Neural crest cell (in vitro differentiated cells): ENCODE results near the gene HDAC4. TPM values are rescaled to one million over a fixed set of nuclear protein-coding genes. Genes with fewer than 3 reads are reported as not detected.

Source experiments
- DNase-seq: peaks from one replicate; pipeline ENCODE4 v3.0.0; 2021; ENCODE audit warnings: low read depth, mixed read lengths, low spot score
- H3K27ac Mint-ChIP-seq: one replicate; pipeline ENCODE4 v1.8.0; 2021; ENCODE audit warnings: mild to moderate bottlenecking, mixed read lengths; ENCODE audit not compliant: unreplicated experiment
- H3K27me3 Mint-ChIP-seq: 2 replicates; pipeline ENCODE4 v1.8.0; 2021; ENCODE audit warnings: low read depth, mild to moderate bottlenecking, mixed read lengths
- H3K36me3 Mint-ChIP-seq: 2 replicates; pipeline ENCODE4 v1.8.0; 2021; ENCODE audit warnings: low read depth, mild to moderate bottlenecking, mixed read lengths
- H3K4me1 Mint-ChIP-seq: 2 replicates; pipeline ENCODE4 v1.8.0; 2021; ENCODE audit warnings: mixed read lengths
- H3K4me3 Mint-ChIP-seq: one replicate; pipeline ENCODE4 v1.8.0; 2021; ENCODE audit warnings: mild to moderate bottlenecking, mixed read lengths
- H3K9me3 Mint-ChIP-seq: 2 replicates; pipeline ENCODE4 v1.8.0; 2021; ENCODE audit warnings: mixed read lengths
- CTCF ChIP-seq: fragments of 200-600 bp; sonication (generic); conservative IDR thresholded peaks from 2 replicates; pipeline ENCODE4 v1.5.0; 2021; ENCODE audit warnings: antibody characterized with exemption, mild to moderate bottlenecking
- total RNA-seq: library from RNA; stranded (reverse); gene quantifications from 2 replicates; pipeline ENCODE4 v1.2.1, GENCODE V29; 2021

The HDAC4 gene
- total RNA-seq, 1 donor from 2014 or later = 52.1 TPM

DNA sequence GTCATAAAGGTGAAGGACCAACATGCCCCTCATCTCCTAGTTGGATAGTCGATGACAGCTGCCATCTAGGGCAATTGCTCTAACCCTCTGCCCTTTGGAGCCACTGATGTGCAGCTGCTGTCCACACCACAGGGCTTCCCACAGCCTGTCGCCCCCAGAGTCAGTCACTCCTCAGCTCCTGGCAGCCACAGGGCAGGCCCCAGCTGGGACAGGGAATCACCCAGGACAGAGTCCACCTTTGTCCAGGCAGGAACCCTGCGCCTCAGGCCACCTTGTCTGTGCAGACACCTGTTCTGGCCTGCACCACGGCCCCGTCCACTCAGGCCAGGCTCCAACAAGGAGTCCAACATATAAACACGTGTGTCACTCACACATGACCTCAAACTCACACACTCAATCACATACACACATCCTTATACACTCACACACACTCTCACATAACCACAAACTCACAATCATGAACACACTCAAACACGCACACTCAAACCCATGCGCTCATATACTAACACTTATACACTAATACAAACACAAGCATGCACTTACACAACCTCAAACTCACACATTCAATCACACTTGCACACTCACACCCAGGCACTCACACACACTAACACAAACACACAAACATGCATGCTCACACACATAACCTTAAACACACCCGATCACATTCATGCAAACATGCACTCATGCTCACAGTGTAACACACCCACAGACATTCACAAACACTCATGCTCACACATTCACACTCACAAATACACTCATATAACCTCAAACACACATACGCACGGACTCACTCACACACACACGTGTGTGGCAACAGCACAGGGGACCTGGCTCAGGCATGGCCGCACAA is 29.7 kb downstream of the HDAC4 start:
- DNase-seq = no peak
- Mint-ChIP-seq H3K27me3 (no peaks in the 10 kb centered on the region), H3K27ac (no peak overlapping the region), H3K9me3 (no peaks in the 10 kb centered on the region), H3K36me3 (peaks cover 2% of the 10 kb centered on the region), H3K4me1 (peaks cover 10% of the 10 kb centered on the region), H3K4me3 (no peak overlapping the region)
- no peak for TF ChIP-seq CTCF

DNA sequence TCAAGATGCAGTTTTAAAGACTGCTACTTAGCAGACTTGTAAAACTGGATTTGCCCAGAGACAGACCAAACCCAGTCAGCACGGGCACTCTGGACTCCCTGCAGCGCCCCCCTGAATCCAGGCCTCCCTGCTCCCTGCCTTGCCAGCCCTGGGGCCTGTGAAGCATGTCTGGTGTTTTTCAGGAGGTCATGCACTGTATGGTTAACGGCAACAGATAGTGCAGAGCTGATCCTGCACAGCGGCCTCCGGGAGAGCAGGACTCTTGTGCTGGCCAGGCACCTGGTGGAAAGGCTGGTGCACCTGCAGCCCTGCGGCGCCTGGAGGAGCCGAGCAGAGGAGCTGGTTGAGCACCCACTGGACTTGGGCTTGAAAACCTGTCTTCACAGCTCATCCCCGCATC is 30.4 kb downstream of the HDAC4 start:
- TF ChIP-seq CTCF = no peak
- DNase-seq = no peak
- Mint-ChIP-seq H3K4me3 (no peak overlapping the region), H3K9me3 (no peaks in the 10 kb centered on the region), H3K36me3 (peaks cover 2% of the 10 kb centered on the region), H3K4me1 (peaks cover 13% of the 10 kb centered on the region), H3K27me3 (no peaks in the 10 kb centered on the region), H3K27ac (no peak overlapping the region)

DNA sequence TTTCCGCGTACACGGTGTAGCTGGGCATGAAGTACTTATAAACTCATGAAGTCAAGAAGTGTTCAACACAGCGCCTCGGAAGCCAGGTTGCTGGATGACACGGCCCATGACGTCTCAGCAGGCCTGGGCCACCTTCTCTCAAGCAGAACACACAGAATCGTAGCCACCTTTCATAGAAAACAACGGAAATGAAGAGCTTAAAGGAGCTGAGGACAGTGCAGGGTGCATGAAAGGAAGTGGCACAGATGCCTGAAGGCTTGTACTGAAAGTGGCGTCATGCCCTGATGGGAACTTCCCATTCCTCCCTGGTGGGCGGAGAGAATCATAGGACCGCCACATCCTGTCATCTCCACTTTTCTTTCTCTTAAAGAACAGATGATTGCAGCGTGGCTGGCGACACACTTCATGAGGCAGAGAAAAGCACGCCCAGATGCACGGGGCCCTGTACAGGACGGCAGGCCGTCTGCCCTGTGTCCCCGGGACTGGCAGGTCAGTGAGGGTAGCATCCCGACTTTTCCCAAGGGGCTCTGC is 31.1 kb downstream of the HDAC4 start:
- Mint-ChIP-seq H3K27ac (peak overlapping the region; percentile 66), H3K4me3 (no peak overlapping the region), H3K9me3 (no peaks in the 10 kb centered on the region), H3K4me1 (peaks cover 16% of the 10 kb centered on the region), H3K27me3 (no peaks in the 10 kb centered on the region), H3K36me3 (peaks cover 2% of the 10 kb centered on the region)
- TF ChIP-seq CTCF = no peak
- DNase-seq = no peak

DNA sequence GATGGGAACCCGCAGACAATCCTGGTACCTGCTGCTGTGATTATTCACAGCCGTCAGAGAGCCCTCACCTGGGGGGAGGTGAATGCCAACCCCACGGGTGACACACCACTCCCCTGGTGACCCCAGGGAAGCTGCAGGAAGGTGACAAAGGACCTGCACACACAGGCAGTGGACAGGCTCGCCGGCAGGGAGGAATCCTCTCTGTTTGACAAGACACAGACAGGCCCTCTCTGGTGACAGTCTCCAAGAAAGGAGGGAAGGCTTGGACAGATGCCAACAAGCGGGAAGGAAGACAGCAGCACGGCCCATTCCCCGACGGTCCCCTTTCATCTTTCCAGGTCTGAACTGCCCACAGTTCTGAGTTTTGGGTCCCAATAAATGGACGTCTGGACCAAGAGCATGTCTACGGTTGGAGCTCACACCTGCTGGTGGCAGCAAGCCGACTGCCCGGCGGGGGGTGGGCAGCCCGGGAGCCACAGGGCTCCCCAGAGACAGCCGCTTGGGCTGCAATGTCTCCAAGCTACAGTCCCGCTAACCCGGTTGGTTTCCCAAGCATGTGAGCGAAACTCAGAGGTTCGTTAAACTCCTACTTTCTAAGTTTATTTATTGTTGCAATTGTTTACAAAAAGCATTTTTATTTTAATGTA is 31.8 kb downstream of the HDAC4 start:
- no peak for TF ChIP-seq CTCF
- no peak for DNase-seq
- peaks cover 16% of the 10 kb centered on the region for H3K4me1 Mint-ChIP-seq
- H3K27me3 Mint-ChIP-seq = no peaks in the 10 kb centered on the region
- no peak overlapping the region for H3K27ac Mint-ChIP-seq
- peaks cover 2% of the 10 kb centered on the region for H3K36me3 Mint-ChIP-seq
- no peak overlapping the region for H3K4me3 Mint-ChIP-seq
- no peaks in the 10 kb centered on the region for H3K9me3 Mint-ChIP-seq

- no peak overlapping the region for H3K27ac Mint-ChIP-seq
- H3K9me3 Mint-ChIP-seq = no peaks in the 10 kb centered on the region
- peaks cover 16% of the 10 kb centered on the region for H3K4me1 Mint-ChIP-seq
- H3K4me3 Mint-ChIP-seq = no peak overlapping the region
- H3K36me3 Mint-ChIP-seq = peaks cover 2% of the 10 kb centered on the region
- no peaks in the 10 kb centered on the region for H3K27me3 Mint-ChIP-seq
- TF ChIP-seq CTCF = no peak
- DNase-seq = no peak
Measured at GRCh38 chr2:239368321-239368720, 32.5 kb downstream of the HDAC4 start.
